T-helper 2 cell (primary cell): Measurements from ENCODE around the gene CDKL4.
A peak's percentile ranks its signal among the peaks of the same experiment; 100 is the strongest.
"Not testable (repeated sequence)": the region's sequence is repeated elsewhere in the genome, so short reads cannot be mapped to it uniquely, and the experiment has no call there.

Source experiments
- DNase-seq, 5 experiments: peaks; one replicate each; pipeline versions ENCODE4 v3.0.0 to v3.0.0-alpha.2; 2012 to 2022

Gene CDKL4

GRCh38 chr2:39176997-39177396 is 66.8 kb downstream of the CDKL4 start:
- no peak for DNase-seq

- no peak for DNase-seq
Observed at GRCh38 chr2:39175026-39175812, 68.6 kb downstream of the CDKL4 start.

GRCh38 chr2:39174022-39174421 is 69.7 kb downstream of the CDKL4 start:
- DNase-seq, result no peak

- not testable (repeated sequence) for DNase-seq
Observed at GRCh38 chr2:39172047-39172706, 71.6 kb downstream of the CDKL4 start.

DNA sequence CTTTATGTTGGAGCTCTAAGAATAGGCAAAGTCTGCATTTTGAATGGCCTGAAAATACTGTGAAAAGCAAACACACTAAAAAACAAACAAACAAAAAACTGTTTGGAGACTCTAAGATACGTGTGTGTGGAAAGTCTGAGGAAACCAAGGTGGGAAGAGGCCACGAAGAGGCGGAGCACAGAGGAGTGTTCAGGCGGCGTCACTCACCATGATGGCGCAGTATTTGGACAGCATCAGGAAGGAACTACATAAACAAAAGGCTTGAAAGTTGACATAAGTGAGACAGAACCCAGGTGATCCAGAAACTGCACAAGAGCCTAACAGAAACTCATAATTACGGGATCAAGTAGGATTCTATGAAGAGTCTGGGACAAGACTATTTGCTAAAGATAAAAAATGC is 72.1 kb downstream of the CDKL4 start:
- DNase-seq, result no peak

- no peak for DNase-seq
Observed at GRCh38 chr2:39164089-39164488, 79.7 kb downstream of the CDKL4 start.

- DNase-seq, result no peak
Observed at GRCh38 chr2:39160982-39161381, 82.8 kb downstream of the CDKL4 start.

GRCh38 chr2:39159283-39159682 is 84.5 kb downstream of the CDKL4 start:
- no peak for DNase-seq

GRCh38 chr2:39158351-39158750 is 85.4 kb downstream of the CDKL4 start:
- DNase-seq, result no peak

DNA sequence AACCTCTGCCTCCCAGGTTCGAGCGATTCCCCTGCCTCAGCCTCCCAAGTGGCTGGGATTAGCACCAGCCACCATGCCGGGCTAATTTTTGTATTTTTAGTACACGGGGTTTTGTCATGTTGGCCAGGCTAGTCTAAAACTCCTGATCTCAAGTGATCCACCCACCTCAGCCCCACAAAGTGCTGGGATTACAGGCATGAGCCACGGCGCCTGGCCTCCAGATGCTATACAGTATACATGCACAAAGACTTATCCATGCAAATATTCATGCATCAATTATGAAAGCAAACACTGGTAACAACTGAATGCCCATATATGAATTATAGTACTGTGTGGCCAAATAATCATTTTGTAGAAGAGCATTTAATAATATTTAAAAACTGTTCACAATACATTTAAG is 86.9 kb downstream of the CDKL4 start:
- DNase-seq, result no peak

DNA sequence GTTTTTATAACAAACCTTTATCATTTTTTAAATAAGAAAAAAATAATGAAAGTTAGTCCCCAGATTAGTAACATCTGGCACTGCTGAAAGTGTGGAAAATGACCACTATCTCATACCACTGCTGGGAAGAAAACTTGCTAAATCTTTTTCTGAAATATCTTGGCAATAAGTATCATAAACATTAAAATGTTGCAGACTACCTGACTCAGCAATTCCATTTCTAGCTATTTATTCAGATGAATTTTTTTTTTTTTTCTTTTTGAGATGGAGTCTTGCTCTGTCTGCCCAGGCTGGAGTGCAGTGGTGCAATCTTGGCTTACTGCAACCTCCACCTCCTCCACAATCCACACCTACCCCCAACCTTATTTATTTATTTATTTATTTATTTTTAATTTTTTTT is 87.7 kb downstream of the CDKL4 start:
- no peak for DNase-seq

DNA sequence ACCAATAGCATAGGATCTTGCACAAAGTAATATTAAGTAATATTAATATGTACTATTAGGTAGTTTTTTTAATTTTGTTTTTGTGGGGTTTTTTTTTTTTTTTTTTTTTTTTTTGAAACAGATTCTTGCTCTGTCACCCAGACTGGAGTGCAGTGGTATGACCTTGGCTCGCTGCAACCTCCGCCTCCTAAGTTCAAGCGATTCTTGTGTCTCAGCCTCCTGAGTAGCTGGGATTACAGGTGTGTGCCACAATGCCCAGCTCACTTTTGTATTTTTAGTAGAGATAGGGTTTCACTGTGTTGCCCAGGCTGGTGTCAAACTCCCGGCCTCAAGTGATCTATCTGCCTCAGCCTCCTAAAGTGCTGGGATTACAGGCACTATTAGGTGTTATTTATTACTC is 88.2 kb downstream of the CDKL4 start:
- DNase-seq, result not testable (repeated sequence)

DNA sequence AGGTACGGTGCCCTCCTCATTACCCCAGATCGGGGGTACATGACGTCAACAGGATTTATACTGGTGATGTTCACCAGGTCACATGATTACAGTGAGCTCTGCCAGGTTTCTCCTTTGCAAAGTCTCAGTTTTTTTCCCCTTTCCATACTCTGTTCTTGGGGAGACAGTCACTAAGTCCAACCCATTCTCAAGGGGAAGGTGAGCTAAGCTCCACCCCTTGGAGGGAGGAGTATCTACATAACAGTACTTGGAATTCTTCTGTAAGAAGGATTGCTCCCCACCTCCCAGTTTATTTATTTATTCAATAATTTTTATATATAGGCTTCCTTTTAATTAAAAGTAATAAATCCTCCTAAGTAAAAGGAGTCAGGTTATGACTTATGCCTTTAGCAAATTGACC is 88.8 kb downstream of the CDKL4 start:
- no peak for DNase-seq

- DNase-seq, result no peak
Observed at GRCh38 chr2:39153312-39153711, 90.5 kb downstream of the CDKL4 start.

DNA sequence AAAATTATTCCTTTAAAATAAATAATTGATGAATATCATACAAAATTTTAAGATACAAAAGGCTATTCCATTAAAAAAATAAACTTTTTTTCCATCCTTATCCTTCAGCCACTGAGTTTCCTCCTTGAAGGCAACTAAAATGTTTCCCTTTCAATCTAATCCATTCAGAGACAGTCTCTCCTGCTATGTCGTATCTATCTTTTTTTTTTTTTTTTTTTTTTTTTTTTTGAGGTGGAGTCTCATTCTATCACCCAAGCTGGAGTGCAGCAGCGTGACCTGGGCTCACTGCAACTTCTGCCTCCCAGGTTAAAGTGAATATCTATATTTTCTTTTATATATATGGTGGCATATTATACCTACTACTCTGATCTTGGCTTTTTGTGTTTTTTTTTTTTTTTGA is 91.3 kb downstream of the CDKL4 start:
- no peak for DNase-seq

GRCh38 chr2:39150890-39151497 is 92.8 kb downstream of the CDKL4 start:
- no peak for DNase-seq

DNA sequence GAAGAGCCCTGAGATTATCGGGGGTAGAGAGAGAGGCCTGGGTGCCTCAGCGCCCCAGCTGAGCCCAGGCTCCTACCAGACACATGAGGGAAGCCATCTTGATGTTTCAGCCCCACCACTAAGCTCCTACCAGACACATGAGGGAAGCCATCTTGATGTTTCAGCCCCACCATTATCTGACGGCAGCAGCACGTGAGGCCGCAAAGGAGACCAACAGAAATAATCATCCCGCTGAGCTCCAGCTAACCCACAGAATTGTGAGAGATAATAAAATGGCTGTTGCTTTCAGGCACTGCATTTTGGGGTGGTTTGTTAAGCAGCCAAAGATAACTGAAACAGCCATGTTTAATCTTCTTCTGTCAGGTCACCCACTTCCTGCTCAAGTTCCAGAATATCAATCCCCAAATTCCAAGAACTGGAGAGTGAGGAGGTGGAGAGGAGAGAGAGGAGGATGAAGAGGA is 93.6 kb downstream of the CDKL4 start:
- no peak for DNase-seq

DNA sequence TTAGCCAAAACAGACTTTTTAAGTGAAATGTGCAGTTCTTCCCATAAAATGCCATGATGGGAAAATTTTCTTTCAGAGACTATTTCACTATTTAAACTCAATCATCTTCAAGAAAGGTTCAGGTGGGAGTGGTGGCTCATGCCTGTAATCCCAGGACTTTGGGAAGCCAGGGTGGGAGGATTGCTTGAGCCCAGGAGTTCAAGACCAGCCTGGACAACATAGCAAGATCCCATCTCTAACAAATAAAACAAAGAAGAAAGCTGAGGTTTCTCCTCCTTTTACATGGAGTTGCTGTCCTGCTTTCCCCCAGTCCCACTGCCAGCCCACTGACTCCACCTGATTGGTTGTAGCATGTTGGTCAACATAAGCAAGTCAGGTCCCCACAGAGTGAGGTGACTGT is 97.1 kb downstream of the CDKL4 start:
- no peak for DNase-seq

DNA sequence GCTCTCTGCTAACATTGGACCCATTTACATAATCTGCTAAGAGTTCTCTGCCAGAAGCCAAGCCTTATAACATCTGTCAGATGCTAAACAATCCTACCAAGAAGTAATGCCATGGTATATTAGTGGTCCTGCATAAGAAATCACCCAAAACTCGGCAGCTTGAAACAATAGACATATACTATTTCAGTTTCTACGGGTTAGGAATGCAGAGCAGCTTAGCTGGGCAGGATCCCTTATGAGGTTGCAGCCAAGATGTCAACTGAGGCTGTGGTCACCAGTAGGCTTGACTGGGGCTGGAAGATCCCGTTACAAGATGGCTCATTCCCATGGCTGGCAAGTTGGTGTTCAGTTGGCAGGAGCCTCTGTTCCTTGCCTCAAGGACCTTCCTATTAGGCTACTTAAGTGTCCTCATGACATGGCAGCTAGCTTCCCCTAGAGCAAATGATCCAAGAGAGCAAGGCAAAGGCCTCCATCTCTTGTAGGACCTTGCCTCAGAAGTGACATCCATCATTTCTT is 97.8 kb downstream of the CDKL4 start:
- no peak for DNase-seq

- DNase-seq, result no peak
Observed at GRCh38 chr2:39144416-39144815, 99.4 kb downstream of the CDKL4 start.

GRCh38 chr2:39142904-39143605 is 100.7 kb downstream of the CDKL4 start:
- no peak for DNase-seq

GRCh38 chr2:39141334-39142271 is 102.2 kb downstream of the CDKL4 start:
- DNase-seq, result peak in 1 of 5 experiments; percentile 82
